ENCODE measurements around the gene SLC35E1. TPM values are rescaled to one million over a fixed set of nuclear protein-coding genes. Genes with fewer than 3 reads are reported as not detected.

SLC35E1 gene
- polyA plus RNA-seq, 1 experiment = 55.6 TPM

GRCh38 chr19:16504271-16504670 lies 67.9 kb downstream of the SLC35E1 start:
- ChIA-PET POLR2A (no interaction called here), CTCF (interaction anchor here (1.2 kb wide), 1 partner anchor 20 kb away, joined by 3 read pairs; no protein-coding TSS in a partner anchor)
- H3K36me3 ChIP-seq (ENCODE audit: control insufficient read depth, insufficient read depth, low read length) = peaks cover 10% of the 10 kb centered on the region
- no peak overlapping the region for H3K4me3 ChIP-seq (ENCODE audit: low read depth, low read length)
- DNase-seq (ENCODE audit: low read depth) = no peak
- no peak for TF ChIP-seq CTCF (IDR thresholded peaks at IDR 0.05; ENCODE audit: insufficient read depth, low read depth, low read length)
- H3K27me3 ChIP-seq (ENCODE audit: control insufficient read depth, insufficient read depth, low read length) = no peaks in the 10 kb centered on the region

Small RNAs within 50 kb of the gene (small RNA-seq; reads per million reads assigned to genes)
- not detected for gene RN7SL146P (ENCODE audit: insufficient read length, low read depth, low replicate concordance)

Other genes starting within 250 kb of the SLC35E1 start
- 1.7 and 1.8 TPM in 2 replicates for gene KLF2, start 247.6 kb downstream of the SLC35E1 start, polyA plus RNA-seq (2011; rRNA removed)
- 9.4 and 12.8 TPM in 2 replicates for gene EPS15L1, start 100.4 kb downstream of the SLC35E1 start, polyA plus RNA-seq (2011; rRNA removed)
- gene CALR3, start 76.2 kb downstream of the SLC35E1 start, polyA plus RNA-seq (2011; rRNA removed) = not detected in 2 replicates
- 2.8 and 3.4 TPM in 2 replicates for gene C19orf44, start 76.0 kb downstream of the SLC35E1 start, polyA plus RNA-seq (2011; rRNA removed)
- 3.2 and 4.0 TPM in 2 replicates for gene CHERP, start 30.0 kb downstream of the SLC35E1 start, polyA plus RNA-seq (2011; rRNA removed)
- gene MED26, start 55.8 kb upstream of the SLC35E1 start, polyA plus RNA-seq (2011; rRNA removed) = 2.9 and 3.9 TPM in 2 replicates
- 61.4 and 104 TPM in 2 replicates for gene SMIM7, start 87.7 kb upstream of the SLC35E1 start, polyA plus RNA-seq (2011; rRNA removed)
- 1.2 and 1.6 TPM in 2 replicates for gene TMEM38A, start 88.7 kb upstream of the SLC35E1 start, polyA plus RNA-seq (2011; rRNA removed)
- gene NWD1, start 147.4 kb upstream of the SLC35E1 start, polyA plus RNA-seq (2011; rRNA removed) = not detected in 2 replicates

Measured in BJ (cell line).